ENCODE data around the gene UNC5CL. TPM values are rescaled to one million over a fixed set of nuclear protein-coding genes. Genes with fewer than 3 reads are reported as not detected.

The UNC5CL gene
- total and polyA plus RNA-seq, 5 donors from 2014 or later: 0.11 to 4.4 (median 0.25) TPM

GRCh38 chr6:40986921-40987819 lies 51.9 kb downstream of the UNC5CL start:
- Histone ChIP-seq H3K27me3 (ENCODE audit: control insufficient read depth, insufficient read depth, low read length) (peaks cover 2% of the 10 kb centered on the region), H3K4me1 (ENCODE audit: control insufficient read depth, insufficient read depth, low read length, poor library complexity, severe bottlenecking) (no peaks in the 10 kb centered on the region), H3K9me3 (ENCODE audit: control insufficient read depth in 2 of 2, low read length in 2 of 2) (no peaks in the 10 kb centered on the region), H3K27ac (ENCODE audit: insufficient read depth, low read length, poor library complexity, severe bottlenecking) (no peak overlapping the region), H3K4me3 (ENCODE audit: low read depth, low read length) (no peak overlapping the region), H3K36me3 (ENCODE audit: control insufficient read depth, insufficient read depth, low read length) (no peaks in the 10 kb centered on the region)
- Mint-ChIP-seq H3K36me3 (no peaks in the 10 kb centered on the region), H3K4me3 (no peak overlapping the region), H3K27me3 (peaks cover 7% of the 10 kb centered on the region), H3K4me1 (no peaks in the 10 kb centered on the region), H3K9me3 (peaks cover 0 to 7% (median 0%) of the 10 kb centered on the region in 7 donors), H3K27ac (no peak overlapping the region)
- ATAC-seq (ENCODE audit: low read depth in 2 of 2) (no peak), DNase-seq (no peak)

DNA sequence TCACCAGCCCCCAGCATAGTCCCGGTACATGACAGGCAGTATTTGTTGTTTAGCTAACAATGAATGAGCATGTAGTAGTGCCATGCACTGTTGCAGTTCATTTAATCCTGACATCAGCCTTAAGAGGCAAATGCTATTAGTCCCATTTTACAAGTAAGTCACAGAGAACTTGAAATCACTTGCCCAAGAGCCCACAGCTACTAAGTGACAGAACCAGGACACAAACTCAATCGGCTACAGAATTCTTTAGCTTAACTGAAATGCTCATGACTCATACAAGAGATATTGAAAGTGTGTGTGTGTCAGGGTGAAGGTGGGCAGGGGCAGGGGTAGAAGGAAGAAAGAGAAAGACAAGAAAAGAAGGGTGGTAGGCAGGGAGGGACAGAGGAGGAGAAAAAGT lies 52.7 kb downstream of the UNC5CL start:
- no peak overlapping the region for H3K27ac Mint-ChIP-seq
- H3K27me3 ChIP-seq (ENCODE audit: control insufficient read depth, insufficient read depth, low read length): peaks cover 2% of the 10 kb centered on the region
- H3K4me1 Mint-ChIP-seq: no peaks in the 10 kb centered on the region
- H3K36me3 ChIP-seq (ENCODE audit: control insufficient read depth, insufficient read depth, low read length): no peaks in the 10 kb centered on the region
- no peaks in the 10 kb centered on the region for H3K9me3 ChIP-seq (ENCODE audit: control insufficient read depth in 2 of 2, low read length in 2 of 2)
- H3K9me3 Mint-ChIP-seq: peaks cover 0 to 7% (median 0%) of the 10 kb centered on the region in 7 donors
- no peak overlapping the region for H3K27ac ChIP-seq (ENCODE audit: insufficient read depth, low read length, poor library complexity, severe bottlenecking)
- no peak for DNase-seq
- no peaks in the 10 kb centered on the region for H3K4me1 ChIP-seq (ENCODE audit: control insufficient read depth, insufficient read depth, low read length, poor library complexity, severe bottlenecking)
- no peaks in the 10 kb centered on the region for H3K36me3 Mint-ChIP-seq
- no peak overlapping the region for H3K4me3 Mint-ChIP-seq
- ATAC-seq (ENCODE audit: low read depth in 2 of 2): no peak
- H3K27me3 Mint-ChIP-seq: peaks cover 13% of the 10 kb centered on the region
- H3K4me3 ChIP-seq (ENCODE audit: low read depth, low read length): no peak overlapping the region

GRCh38 chr6:40983752-40984151 lies 55.3 kb downstream of the UNC5CL start:
- DNase-seq: no peak
- Histone ChIP-seq H3K27me3 (ENCODE audit: control insufficient read depth, insufficient read depth, low read length) (peaks cover 8% of the 10 kb centered on the region), H3K9me3 (ENCODE audit: control insufficient read depth in 2 of 2, low read length in 2 of 2) (no peaks in the 10 kb centered on the region), H3K36me3 (ENCODE audit: control insufficient read depth, insufficient read depth, low read length) (no peaks in the 10 kb centered on the region), H3K27ac (ENCODE audit: insufficient read depth, low read length, poor library complexity, severe bottlenecking) (no peak overlapping the region), H3K4me1 (ENCODE audit: control insufficient read depth, insufficient read depth, low read length, poor library complexity, severe bottlenecking) (no peaks in the 10 kb centered on the region), H3K4me3 (ENCODE audit: low read depth, low read length) (no peak overlapping the region)
- no peak overlapping the region for H3K4me3 Mint-ChIP-seq
- ATAC-seq (ENCODE audit: low read depth in 2 of 2): no peak
- no peaks in the 10 kb centered on the region for H3K36me3 Mint-ChIP-seq
- peaks cover 0 to 4% (median 0%) of the 10 kb centered on the region in 7 donors for H3K9me3 Mint-ChIP-seq
- H3K27ac Mint-ChIP-seq: no peak overlapping the region
- no peaks in the 10 kb centered on the region for H3K4me1 Mint-ChIP-seq
- H3K27me3 Mint-ChIP-seq: peaks cover 13% of the 10 kb centered on the region

GRCh38 chr6:40982917-40983316 lies 56.1 kb downstream of the UNC5CL start:
- H3K27ac ChIP-seq (ENCODE audit: insufficient read depth, low read length, poor library complexity, severe bottlenecking): no peak overlapping the region
- H3K9me3 ChIP-seq (ENCODE audit: control insufficient read depth in 2 of 2, low read length in 2 of 2): no peaks in the 10 kb centered on the region

DNA sequence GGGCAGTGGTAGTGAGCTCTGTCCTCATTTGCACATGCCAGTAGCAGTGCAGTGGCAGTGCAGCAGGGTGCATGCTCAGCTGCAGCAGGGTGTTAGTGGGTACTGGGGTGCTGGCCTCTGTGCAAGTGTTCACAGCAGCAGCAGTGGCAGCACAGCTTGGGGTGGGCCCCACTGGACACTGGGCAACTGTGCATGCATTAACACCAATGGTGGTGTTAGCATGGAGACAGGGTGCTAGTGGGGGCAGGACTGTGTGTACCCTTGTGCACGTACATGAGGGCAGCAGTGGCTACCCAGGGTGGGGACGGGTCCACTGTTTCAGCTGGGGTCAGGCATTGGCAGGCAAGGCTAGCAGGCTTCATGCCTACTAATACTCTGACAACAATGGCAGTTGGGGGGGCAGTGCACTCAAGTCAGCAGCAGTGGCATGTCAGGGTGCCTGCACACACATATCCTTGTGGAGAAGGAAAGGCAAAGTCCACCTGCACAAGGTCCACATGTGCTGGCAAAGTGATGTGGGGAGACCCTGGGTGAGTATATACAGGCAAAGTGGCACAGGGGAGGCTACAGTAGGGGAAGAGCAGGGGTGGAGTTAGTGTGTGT lies 60.2 kb downstream of the UNC5CL start:
- no peak overlapping the region for H3K4me3 ChIP-seq (ENCODE audit: low read depth, low read length)
- H3K27me3 ChIP-seq (ENCODE audit: control insufficient read depth, insufficient read depth, low read length): peaks cover 11% of the 10 kb centered on the region
- H3K9me3 ChIP-seq (ENCODE audit: control insufficient read depth in 2 of 2, low read length in 2 of 2): no peaks in the 10 kb centered on the region
- no peak for DNase-seq
- no peaks in the 10 kb centered on the region for H3K4me1 ChIP-seq (ENCODE audit: control insufficient read depth, insufficient read depth, low read length, poor library complexity, severe bottlenecking)
- no peak overlapping the region for H3K27ac ChIP-seq (ENCODE audit: insufficient read depth, low read length, poor library complexity, severe bottlenecking)
- Mint-ChIP-seq H3K9me3 (peaks cover 0 to 4% (median 0%) of the 10 kb centered on the region in 7 donors), H3K27me3 (peaks cover 37% of the 10 kb centered on the region), H3K4me3 (no peak overlapping the region), H3K27ac (no peak overlapping the region), H3K36me3 (no peaks in the 10 kb centered on the region), H3K4me1 (no peaks in the 10 kb centered on the region)
- no peak for ATAC-seq (ENCODE audit: low read depth in 2 of 2)
- H3K36me3 ChIP-seq (ENCODE audit: control insufficient read depth, insufficient read depth, low read length): no peaks in the 10 kb centered on the region

More at GRCh38 chr6:40982917-40983316, 56.1 kb downstream of the UNC5CL start:
- DNase-seq (no peak), ATAC-seq (ENCODE audit: low read depth in 2 of 2) (no peak)
- Histone ChIP-seq H3K36me3 (ENCODE audit: control insufficient read depth, insufficient read depth, low read length) (no peaks in the 10 kb centered on the region), H3K4me1 (ENCODE audit: control insufficient read depth, insufficient read depth, low read length, poor library complexity, severe bottlenecking) (no peaks in the 10 kb centered on the region), H3K4me3 (ENCODE audit: low read depth, low read length) (no peak overlapping the region), H3K27me3 (ENCODE audit: control insufficient read depth, insufficient read depth, low read length) (peaks cover 8% of the 10 kb centered on the region)
- Mint-ChIP-seq H3K27ac (no peak overlapping the region), H3K9me3 (peaks cover 0 to 4% (median 0%) of the 10 kb centered on the region in 7 donors), H3K27me3 (peaks cover 16% of the 10 kb centered on the region), H3K36me3 (no peaks in the 10 kb centered on the region), H3K4me1 (no peaks in the 10 kb centered on the region), H3K4me3 (no peak overlapping the region)

DNA sequence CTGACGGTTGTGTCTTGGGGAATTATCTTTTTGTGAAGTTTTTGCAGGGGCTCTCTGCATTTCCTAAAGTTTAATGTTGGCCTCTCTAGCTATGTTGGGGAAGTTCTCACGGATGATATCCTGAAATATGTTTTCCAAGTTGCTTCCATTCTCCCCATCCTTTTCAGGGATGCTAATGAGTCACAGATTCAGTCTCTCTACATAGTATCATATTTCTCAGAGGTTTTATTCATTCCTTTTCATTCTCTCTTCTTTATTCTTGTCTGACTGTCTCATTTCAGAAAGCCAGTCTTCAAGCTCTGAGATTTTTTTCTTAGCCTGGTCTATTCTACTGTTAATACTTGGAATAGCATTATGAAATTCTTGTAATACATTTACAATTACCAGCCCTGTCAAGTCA lies 61.3 kb downstream of the UNC5CL start:
- peaks cover 11% of the 10 kb centered on the region for H3K27me3 ChIP-seq (ENCODE audit: control insufficient read depth, insufficient read depth, low read length)
- no peak overlapping the region for H3K27ac Mint-ChIP-seq
- H3K4me3 Mint-ChIP-seq: no peak overlapping the region
- no peak overlapping the region for H3K27ac ChIP-seq (ENCODE audit: insufficient read depth, low read length, poor library complexity, severe bottlenecking)
- H3K4me3 ChIP-seq (ENCODE audit: low read depth, low read length): no peak overlapping the region
- H3K4me1 Mint-ChIP-seq: no peaks in the 10 kb centered on the region
- no peaks in the 10 kb centered on the region for H3K36me3 Mint-ChIP-seq
- DNase-seq (no peak), ATAC-seq (ENCODE audit: low read depth in 2 of 2) (no peak)
- peaks cover 35% of the 10 kb centered on the region for H3K27me3 Mint-ChIP-seq
- H3K9me3 ChIP-seq (ENCODE audit: control insufficient read depth in 2 of 2, low read length in 2 of 2): no peaks in the 10 kb centered on the region
- H3K9me3 Mint-ChIP-seq: peaks cover under 1 to 6% (median 3%) of the 10 kb centered on the region in 7 donors
- no peaks in the 10 kb centered on the region for H3K36me3 ChIP-seq (ENCODE audit: control insufficient read depth, insufficient read depth, low read length)
- no peaks in the 10 kb centered on the region for H3K4me1 ChIP-seq (ENCODE audit: control insufficient read depth, insufficient read depth, low read length, poor library complexity, severe bottlenecking)

- DNase-seq (no peak), ATAC-seq (ENCODE audit: low read depth in 2 of 2) (no peak)
- peaks cover 0 to 10% (median 4%) of the 10 kb centered on the region in 7 donors for H3K9me3 Mint-ChIP-seq
- no peak overlapping the region for H3K4me3 ChIP-seq (ENCODE audit: low read depth, low read length)
- H3K4me3 Mint-ChIP-seq: no peak overlapping the region
- H3K27me3 ChIP-seq (ENCODE audit: control insufficient read depth, insufficient read depth, low read length): peaks cover 12% of the 10 kb centered on the region
- no peaks in the 10 kb centered on the region for H3K36me3 Mint-ChIP-seq
- H3K27me3 Mint-ChIP-seq: peaks cover 35% of the 10 kb centered on the region
- no peaks in the 10 kb centered on the region for H3K9me3 ChIP-seq (ENCODE audit: control insufficient read depth in 2 of 2, low read length in 2 of 2)
- no peaks in the 10 kb centered on the region for H3K4me1 ChIP-seq (ENCODE audit: control insufficient read depth, insufficient read depth, low read length, poor library complexity, severe bottlenecking)
- H3K27ac ChIP-seq (ENCODE audit: insufficient read depth, low read length, poor library complexity, severe bottlenecking): no peak overlapping the region
- H3K4me1 Mint-ChIP-seq: no peaks in the 10 kb centered on the region
- no peaks in the 10 kb centered on the region for H3K36me3 ChIP-seq (ENCODE audit: control insufficient read depth, insufficient read depth, low read length)
- H3K27ac Mint-ChIP-seq: no peak overlapping the region
These were observed 61.9 kb downstream of the UNC5CL start for GRCh38 chr6:40977085-40977484.
